CD4-positive, alpha-beta T cell treated with Interferon gamma for 1 hour (primary cell): ENCODE results near the gene FUT7.
A peak's percentile ranks its signal among the peaks of the same experiment; 100 is the strongest.
"Not testable (repeated sequence)": the region's sequence is repeated elsewhere in the genome, so short reads cannot be mapped to it uniquely, and the experiment has no call there.

Experiments used
- DNase-seq: peaks from one replicate; pipeline ENCODE4 v3.0.0-alpha.2; 2020

FUT7 gene

DNA sequence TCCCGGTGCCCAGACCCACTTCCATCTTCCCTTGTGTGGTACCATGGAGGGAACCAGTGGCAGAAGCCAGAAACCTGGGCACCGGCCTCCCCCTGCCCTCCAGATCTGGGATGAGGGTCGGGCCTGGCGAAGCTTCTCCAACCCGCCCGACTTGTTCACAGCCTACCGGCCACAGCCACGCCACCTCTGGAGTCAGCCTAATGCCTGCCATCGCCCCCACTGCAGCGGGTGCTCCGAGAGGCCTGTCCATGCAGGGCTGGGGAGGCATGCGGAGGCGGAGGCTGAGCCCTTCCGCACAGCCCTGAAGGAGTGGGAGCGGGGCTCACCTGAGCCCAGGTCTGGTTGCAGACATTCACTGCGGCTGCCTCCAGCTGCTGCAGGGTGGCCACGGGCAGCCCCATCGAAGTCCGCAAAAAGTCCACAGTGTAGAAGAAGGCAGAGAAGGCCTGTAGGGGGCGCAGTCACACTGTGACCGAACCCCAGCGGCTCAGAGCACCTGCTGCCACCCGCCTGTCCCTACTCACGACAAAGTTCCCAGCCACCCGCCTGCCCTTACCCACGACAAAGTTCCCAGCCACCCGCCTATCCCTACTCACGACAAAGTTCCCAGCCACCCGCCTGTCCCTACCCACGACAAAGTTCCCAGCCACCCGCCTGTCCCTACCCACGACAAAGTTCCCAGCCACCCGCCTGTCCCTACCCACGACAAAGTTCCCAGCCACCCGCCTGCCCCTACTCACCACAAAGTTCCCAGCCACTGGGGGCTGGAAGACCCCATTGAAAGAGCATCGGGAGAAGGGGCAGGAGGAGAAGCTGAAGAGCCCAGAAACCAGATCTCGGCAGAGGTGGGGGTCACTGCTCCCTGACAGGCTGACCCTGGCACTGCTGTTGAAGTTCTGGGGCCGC lies 17.9 kb upstream of the FUT7 start:
- DNase-seq: peak; percentile 45

GRCh38 chr9:137048655-137049543 lies 17.0 kb upstream of the FUT7 start:
- DNase-seq: no peak

DNA sequence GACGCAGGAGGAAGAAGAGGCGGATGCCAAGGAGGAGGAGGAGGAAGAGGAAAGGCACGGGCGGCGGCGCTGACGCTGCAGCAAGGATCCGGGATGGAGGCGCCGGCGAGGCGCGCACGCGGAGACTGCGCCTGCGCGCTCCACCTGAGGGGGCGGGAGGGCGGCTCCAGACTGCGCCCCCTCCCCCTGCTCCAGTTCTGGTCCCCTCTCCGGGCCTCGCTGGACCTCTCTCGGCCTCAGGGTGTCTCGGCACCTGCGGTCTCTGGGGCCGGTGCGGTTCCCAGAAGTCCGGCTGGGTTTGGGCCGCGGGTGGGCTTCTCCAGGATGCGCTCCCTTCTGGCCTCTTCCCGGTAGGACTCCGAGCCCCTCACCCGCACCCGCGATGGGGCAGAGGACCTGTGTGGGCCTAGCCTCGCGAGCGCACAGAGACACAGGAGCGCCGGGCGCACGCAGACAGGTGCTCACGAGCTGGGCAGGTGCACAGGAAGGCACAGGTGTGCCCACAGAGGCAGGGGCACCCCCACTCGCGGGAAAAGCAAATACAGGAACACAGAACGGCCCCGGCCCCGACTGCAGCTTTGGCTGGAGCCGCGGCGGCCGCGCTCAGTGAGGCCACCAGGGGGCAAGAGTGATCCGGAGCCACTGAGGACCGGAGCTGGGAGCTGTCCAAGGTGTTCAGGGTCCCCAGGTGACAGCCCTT lies 14.3 kb upstream of the FUT7 start, which contains the start of gene NPDC1:
Gene NPDC1 (minus strand): TSS at position 90 of the 700 bp plus-strand sequence. CDS start 188 bp downstream, outside the sequence.
- DNase-seq: peak; percentile 75

- no peak for DNase-seq
Observed at GRCh38 chr9:137045294-137046087, 13.6 kb upstream of the FUT7 start.

DNA sequence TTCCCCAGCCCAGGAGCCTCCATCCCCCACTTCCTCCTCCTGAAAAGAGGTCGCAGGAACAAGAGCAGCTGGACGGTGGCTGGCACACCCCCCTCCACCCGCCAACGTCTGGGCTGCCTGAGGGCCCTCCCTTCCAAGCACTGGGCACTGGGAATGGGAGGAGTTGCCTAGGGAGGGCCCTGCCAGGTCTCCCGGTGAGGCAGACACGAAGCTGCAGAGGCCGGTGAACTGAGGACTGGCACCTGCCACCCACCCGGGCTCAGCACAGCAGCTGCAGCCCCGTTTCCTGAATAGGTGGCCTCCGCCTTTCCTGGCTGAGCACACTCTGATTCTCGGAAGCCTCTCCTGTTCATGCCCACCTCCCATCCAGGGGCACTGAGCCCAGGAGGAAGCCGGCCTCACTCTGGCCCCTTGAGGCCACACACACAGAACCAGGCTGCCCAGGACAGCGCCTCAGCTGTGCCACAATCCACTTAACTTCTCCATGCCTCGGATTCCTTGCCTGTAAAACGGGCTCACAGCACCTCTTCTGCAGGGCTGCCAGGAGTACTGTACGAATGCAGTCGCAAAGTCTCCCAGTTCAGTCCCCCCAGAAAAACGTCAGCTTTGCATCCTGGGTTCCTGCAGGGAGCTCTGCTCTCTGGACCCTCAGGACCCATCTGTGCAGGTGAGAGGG lies 12.8 kb upstream of the FUT7 start:
- DNase-seq: no peak

- no peak for DNase-seq
Observed at GRCh38 chr9:137044037-137044436, 12.1 kb upstream of the FUT7 start.

DNA sequence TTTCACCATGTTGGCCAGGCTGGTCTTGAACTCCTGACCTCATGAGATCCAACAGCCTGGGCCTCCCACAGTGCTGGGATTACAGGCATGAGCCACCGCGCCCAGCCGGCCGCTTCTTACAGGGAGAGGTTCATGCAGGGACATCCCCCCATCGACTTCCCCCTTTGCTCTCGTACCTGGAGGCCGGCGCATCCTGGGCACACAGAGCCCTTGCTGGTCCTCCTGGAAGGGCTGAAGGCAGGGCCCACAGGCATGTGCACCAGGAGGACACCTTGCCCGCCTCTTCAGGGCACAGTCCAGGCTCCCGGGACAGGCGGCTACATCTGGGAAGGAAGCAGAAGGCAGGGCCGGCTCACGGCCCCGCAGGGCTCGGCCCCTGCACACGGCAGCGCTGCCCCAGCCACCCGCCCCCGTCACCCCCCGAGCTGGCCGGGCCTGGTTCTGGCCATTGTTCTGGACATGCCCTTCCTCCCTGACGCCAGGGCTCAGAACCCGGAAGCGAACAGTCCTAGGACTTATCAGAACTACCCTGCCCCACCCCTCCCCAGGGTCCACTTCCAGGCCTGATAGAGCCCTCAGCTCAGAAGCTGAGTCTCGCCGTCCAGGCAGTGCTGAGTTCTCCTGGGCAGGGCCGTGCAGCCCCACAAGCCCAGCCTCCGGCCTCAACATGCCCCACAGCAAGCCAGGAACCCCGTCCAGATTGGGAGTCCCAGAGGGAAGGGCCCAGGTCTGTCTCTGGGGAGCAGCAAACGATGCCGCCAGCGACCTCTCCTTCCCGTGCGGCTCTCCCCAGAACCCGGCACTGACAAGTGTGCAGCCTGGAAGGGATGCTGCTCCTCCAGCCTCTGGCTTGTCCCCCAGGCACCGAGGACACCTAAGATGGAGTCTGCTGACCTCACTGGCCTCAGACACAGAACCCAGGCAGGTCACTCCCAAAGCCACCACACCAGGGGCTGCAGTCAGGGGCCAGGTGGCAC lies 11.2 kb upstream of the FUT7 start:
- no peak for DNase-seq

GRCh38 chr9:137041124-137041523 lies 9.2 kb upstream of the FUT7 start:
- DNase-seq: no peak

GRCh38 chr9:137040568-137040967 lies 8.7 kb upstream of the FUT7 start:
- DNase-seq: no peak

- no peak for DNase-seq
Observed at GRCh38 chr9:137039611-137040366, 7.9 kb upstream of the FUT7 start.

- no peak for DNase-seq
Observed at GRCh38 chr9:137038916-137039315, 7.0 kb upstream of the FUT7 start.

- DNase-seq: no peak
Observed at GRCh38 chr9:137037483-137037882, 5.6 kb upstream of the FUT7 start.

GRCh38 chr9:137037035-137037434 lies 5.1 kb upstream of the FUT7 start:
- no peak for DNase-seq

DNA sequence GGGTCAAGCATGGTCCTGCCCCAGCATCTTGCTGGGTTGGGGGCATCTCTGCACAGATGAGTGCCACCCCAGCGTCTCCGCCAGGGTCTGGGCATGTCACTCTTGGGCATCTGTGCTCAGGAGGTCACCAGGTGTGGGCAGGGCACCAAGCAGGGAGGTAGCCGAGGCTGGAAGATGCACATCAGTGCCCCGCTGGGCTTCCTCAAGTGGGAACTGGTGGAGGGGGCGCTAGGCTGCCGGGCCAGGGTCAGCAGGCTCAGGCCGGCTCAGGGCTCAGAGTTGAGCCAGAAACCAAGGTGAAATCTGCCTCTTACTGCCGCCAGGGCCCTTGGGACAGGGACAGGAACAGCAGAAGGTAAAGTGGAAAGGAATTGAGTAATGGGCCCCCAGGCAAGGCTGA lies 4.0 kb upstream of the FUT7 start:
- DNase-seq: no peak

DNA sequence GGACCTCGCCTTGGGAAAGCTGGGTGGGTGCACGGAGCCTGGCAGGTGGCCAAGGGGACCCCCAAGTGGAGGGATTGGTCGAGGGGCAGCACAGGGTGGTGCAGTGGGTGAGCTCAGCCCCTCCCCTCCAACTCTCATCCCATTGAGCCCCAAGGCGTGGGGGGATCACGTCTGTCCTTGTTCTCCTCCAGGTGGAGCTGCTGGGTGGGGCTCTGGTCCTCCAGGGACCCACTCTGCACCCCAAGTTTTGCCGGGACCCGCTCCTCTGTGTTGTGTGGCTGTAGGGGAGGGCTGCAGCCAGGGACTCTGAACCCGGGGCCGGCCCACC lies 3.6 kb upstream of the FUT7 start:
- DNase-seq: no peak

DNA sequence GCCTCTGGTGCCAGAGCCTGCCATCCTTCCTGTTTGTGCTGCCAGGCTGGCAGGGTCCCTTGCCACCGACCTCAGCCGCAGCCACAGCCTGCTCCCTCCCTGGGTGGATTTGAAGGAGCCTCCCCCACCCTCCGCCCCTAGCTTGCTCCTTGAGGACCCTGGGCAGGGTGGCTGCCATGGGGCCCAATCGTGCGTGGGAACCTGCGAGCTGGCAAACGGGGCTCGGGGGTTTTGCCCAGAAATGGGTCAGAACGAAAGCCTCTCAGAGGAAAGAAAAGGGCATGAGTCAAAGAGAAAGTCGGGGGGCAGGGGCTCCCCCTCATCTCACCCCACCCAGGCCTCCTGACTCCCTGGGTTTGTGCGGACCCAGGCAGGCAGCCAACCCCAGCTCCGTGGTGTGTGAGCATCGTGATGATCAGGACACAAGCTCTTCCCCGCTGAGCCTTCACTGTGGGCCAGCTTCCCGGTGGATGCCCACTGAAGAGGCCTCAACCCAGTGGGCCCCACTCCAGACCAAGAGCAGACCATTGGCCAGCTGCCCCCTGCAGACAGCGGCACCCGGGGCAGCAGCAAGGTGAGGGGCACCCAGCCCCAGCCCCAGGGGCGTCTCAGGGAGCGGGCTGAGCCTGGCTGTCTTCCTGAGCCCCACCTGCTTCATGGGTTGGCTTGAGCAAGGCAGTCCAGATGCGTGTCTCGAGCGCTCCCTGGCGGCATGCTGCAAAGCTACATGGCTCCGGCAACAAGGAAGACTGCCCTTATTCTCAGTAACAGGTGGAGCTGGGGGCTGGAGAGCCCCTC lies 3.0 kb upstream of the FUT7 start:
- peak; percentile 86 for DNase-seq

DNA sequence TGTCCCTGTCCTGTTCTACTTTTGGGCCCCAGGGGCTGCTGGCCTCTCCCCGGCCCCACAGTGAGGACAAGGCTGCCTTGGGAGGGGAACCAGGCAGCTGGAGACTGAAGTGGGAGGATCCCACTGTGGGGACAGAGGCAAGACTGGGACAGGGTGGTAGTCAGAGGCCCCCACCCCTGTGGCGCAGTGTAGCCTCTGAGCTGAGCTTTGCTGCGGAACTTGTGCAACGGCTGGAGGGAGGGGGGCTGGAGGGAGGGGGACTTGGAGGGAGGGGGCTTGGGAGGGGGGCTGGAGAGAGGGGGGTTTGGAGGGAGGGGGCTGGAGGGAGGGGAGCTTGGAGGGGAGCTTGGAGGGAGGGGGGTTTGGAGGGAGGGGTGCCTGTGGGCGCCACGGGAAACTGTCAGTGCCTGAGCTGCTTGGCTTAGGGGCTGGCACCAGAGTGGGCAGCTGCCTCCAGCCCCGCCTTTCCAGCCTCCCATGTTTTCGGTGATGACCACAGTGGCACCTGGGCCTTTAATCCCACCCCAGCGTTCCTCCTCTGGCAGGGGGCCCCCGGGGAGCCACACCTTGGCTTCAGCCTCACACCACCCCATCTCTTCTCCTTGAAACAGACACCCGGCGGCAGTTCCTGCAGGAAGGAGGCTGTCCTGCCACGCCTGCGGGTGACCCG lies 2.3 kb upstream of the FUT7 start:
- DNase-seq: no peak

DNA sequence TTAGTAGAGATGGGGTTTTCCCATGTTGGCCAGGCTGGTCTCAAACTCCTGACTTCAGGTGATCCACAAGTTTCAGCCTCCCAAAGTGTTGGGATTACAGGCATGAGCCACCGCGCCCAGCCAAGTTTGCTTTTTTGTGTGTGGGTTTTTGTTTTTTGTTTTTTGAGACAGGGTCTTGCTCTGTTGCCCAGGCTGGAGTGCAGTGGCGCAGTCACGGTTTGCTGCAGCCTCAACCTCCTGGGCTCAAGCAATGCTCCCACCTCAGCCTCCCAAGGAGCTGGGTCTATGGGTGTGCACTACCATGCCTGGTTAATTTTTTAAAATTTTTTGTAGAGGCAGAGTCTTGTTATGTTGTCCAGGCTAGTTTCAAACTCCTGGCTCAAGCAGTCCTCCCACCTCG lies 1.6 kb upstream of the FUT7 start:
- DNase-seq: not testable (repeated sequence)
